GM10847 (cell line): ENCODE measurements around the gene RHBDD2.

ENCODE experiments used
- POLR2A ChIP-seq: IDR thresholded peaks from 2 replicates; pipeline ENCODE4 v1.6.1; 2011; ENCODE audit not compliant: insufficient read length; ENCODE audit errors: extremely low read depth

Gene RHBDD2

GRCh38 chr7:75878769-75879611, at the start of gene RHBDD2:
Gene RHBDD2 (plus strand): TSS chr7:75879034. CDS start chr7:75879083, 49 bp downstream.
- TF ChIP-seq POLR2A: peak; percentile 82

GRCh38 chr7:75830978-75831377, 47.9 kb upstream of the RHBDD2 start:
- no peak for TF ChIP-seq POLR2A

GRCh38 chr7:75835688-75836285, 43.0 kb upstream of the RHBDD2 start:
- no peak for TF ChIP-seq POLR2A

GRCh38 chr7:75836798-75837197, 42.0 kb upstream of the RHBDD2 start:
- no peak for TF ChIP-seq POLR2A

GRCh38 chr7:75840029-75840428, 38.8 kb upstream of the RHBDD2 start:
- no peak for TF ChIP-seq POLR2A

GRCh38 chr7:75842836-75843446, 35.9 kb upstream of the RHBDD2 start:
- TF ChIP-seq POLR2A: no peak

- TF ChIP-seq POLR2A: no peak
These were observed 35.2 kb upstream of the RHBDD2 start for GRCh38 chr7:75843613-75844116.

GRCh38 chr7:75844158-75844557, 34.7 kb upstream of the RHBDD2 start:
- no peak for TF ChIP-seq POLR2A

GRCh38 chr7:75847707-75848106, 31.1 kb upstream of the RHBDD2 start:
- TF ChIP-seq POLR2A: no peak

- TF ChIP-seq POLR2A: no peak
These were observed 29.3 kb upstream of the RHBDD2 start for GRCh38 chr7:75849573-75849972.

GRCh38 chr7:75850235-75850634, 28.6 kb upstream of the RHBDD2 start:
- TF ChIP-seq POLR2A: no peak

- no peak for TF ChIP-seq POLR2A
These were observed 24.6 kb upstream of the RHBDD2 start for GRCh38 chr7:75854233-75854632.

- no peak for TF ChIP-seq POLR2A
These were observed 22.3 kb upstream of the RHBDD2 start for GRCh38 chr7:75856536-75856935.

- TF ChIP-seq POLR2A: no peak
These were observed 20.4 kb upstream of the RHBDD2 start for GRCh38 chr7:75858410-75858809.

GRCh38 chr7:75861636-75862035, 17.2 kb upstream of the RHBDD2 start:
- no peak for TF ChIP-seq POLR2A

GRCh38 chr7:75866114-75866488, 12.7 kb upstream of the RHBDD2 start:
- TF ChIP-seq POLR2A: no peak
